Activated gamma-delta T cell treated with Interleukin-2 at 50 U/mL for 16 hours (primary cell): ENCODE data around the gene CLK1.
"Not testable (repeated sequence)": the region's sequence is repeated elsewhere in the genome, so short reads cannot be mapped to it uniquely, and the experiment has no call there.

Source experiments
- DNase-seq: peaks from one replicate; pipeline ENCODE4 v3.0.0-alpha.2; 2020

Gene CLK1

GRCh38 chr2:200864176-200865034 lies at the start of gene CLK1:
CLK1 (minus strand) TSS chr2:200864658; CDS start chr2:200861862, 2,796 bp downstream.
- DNase-seq, result peak; percentile 97

GRCh38 chr2:200913654-200914053 lies 49.2 kb upstream of the CLK1 start:
- DNase-seq, result no peak

GRCh38 chr2:200909958-200910357 lies 45.5 kb upstream of the CLK1 start:
- DNase-seq, result no peak

- peak; percentile 33 for DNase-seq
Observed at GRCh38 chr2:200905618-200906296, 41.3 kb upstream of the CLK1 start.

GRCh38 chr2:200901459-200902072 lies 37.1 kb upstream of the CLK1 start:
- peak; percentile 70 for DNase-seq

GRCh38 chr2:200899482-200899881 lies 35.0 kb upstream of the CLK1 start:
- no peak for DNase-seq

- peak; percentile 95 for DNase-seq
Observed at GRCh38 chr2:200888704-200889625, 24.5 kb upstream of the CLK1 start, which contains the start of the genes NIF3L1 and PPIL3. NIF3L1 (plus strand) TSS chr2:200889371; CDS start chr2:200891944, 2,573 bp downstream. PPIL3 (minus strand) TSS chr2:200889077; CDS start chr2:200887615, 1,462 bp downstream.

- DNase-seq, result not testable (repeated sequence)
Observed at GRCh38 chr2:200881715-200882249, 17.3 kb upstream of the CLK1 start.

- DNase-seq, result no peak
Observed at GRCh38 chr2:200878289-200878880, 13.9 kb upstream of the CLK1 start.

GRCh38 chr2:200877443-200877842 lies 13.0 kb upstream of the CLK1 start:
- no peak for DNase-seq

- no peak for DNase-seq
Observed at GRCh38 chr2:200873560-200873959, 9.1 kb upstream of the CLK1 start.

- DNase-seq, result no peak
Observed at GRCh38 chr2:200871151-200871550, 6.7 kb upstream of the CLK1 start.

GRCh38 chr2:200869014-200869413 lies 4.6 kb upstream of the CLK1 start:
- no peak for DNase-seq

- DNase-seq, result no peak
Observed at GRCh38 chr2:200863782-200864175, 679 bp downstream of the CLK1 start.

GRCh38 chr2:200862532-200863000 lies 1.9 kb downstream of the CLK1 start:
- DNase-seq, result peak; percentile 46

- no peak for DNase-seq
Observed at GRCh38 chr2:200861617-200862155, 2.8 kb downstream of the CLK1 start.

- DNase-seq, result no peak
Observed at GRCh38 chr2:200860092-200860795, 4.2 kb downstream of the CLK1 start.

- no peak for DNase-seq
Observed at GRCh38 chr2:200856806-200857205, 7.7 kb downstream of the CLK1 start.

GRCh38 chr2:200852605-200853004 lies 11.9 kb downstream of the CLK1 start:
- DNase-seq, result no peak
